Temporal lobe (tissue), 2 donors: ENCODE results near the gene FSHR. TPM values are rescaled to one million over a fixed set of nuclear protein-coding genes. Genes with fewer than 3 reads are reported as not detected.

ENCODE experiments used
- small RNA-seq: library from RNA; depleted of rRNA; stranded (forward); fragments of <200 nt; gene quantifications from one replicate; pipeline ENCODE3, GENCODE V24; 2014; ENCODE audit warnings: low replicate concordance
- total RNA-seq: library from RNA; depleted of rRNA; stranded (reverse); fragments of >200 nt; gene quantifications from one replicate; pipeline ENCODE4 v1.2.3, GENCODE V29; 2014

FSHR gene
- total RNA-seq, 1 donor from 2014 or later = not detected

Small RNA genes lying within 50 kb of the gene (small RNA-seq; reads per million reads assigned to genes)
- gene MIR548BA = not detected
